AML-193 (cell line): ENCODE data around the gene GLRX.

Experiments
- DNase-seq, 2 experiments: peaks; one replicate each; lab custom pipeline; 2025; lab: John Stamatoyannopoulos, UW

GLRX gene

GRCh38 chr5:95822542-95823181 is at the start of gene GLRX:
Gene GLRX (minus strand): TSS chr5:95822726. CDS start chr5:95822662, 64 bp downstream.
- DNase-seq: peak; percentile 71 to 73

- DNase-seq: no peak
Measured at GRCh38 chr5:95871146-95871806, 48.8 kb upstream of the GLRX start.

GRCh38 chr5:95870105-95870672 is 47.7 kb upstream of the GLRX start:
- DNase-seq: peak; percentile 47 to 69

- DNase-seq: peak; percentile 10 to 11
Measured at GRCh38 chr5:95869173-95869855, 46.8 kb upstream of the GLRX start.

- DNase-seq: no peak
Measured at GRCh38 chr5:95868136-95868535, 45.6 kb upstream of the GLRX start.

GRCh38 chr5:95866435-95867040 is 44.0 kb upstream of the GLRX start:
- no peak for DNase-seq

GRCh38 chr5:95864944-95865504 is 42.5 kb upstream of the GLRX start:
- DNase-seq: no peak

- DNase-seq: no peak
Measured at GRCh38 chr5:95864456-95864855, 41.9 kb upstream of the GLRX start.

GRCh38 chr5:95863383-95863757 is 40.8 kb upstream of the GLRX start:
- DNase-seq: peak; percentile 53 to 59

GRCh38 chr5:95862671-95863382 is 40.3 kb upstream of the GLRX start:
- no peak for DNase-seq

GRCh38 chr5:95861864-95862561 is 39.5 kb upstream of the GLRX start:
- DNase-seq: no peak

- DNase-seq: peak; percentile 72 to 78
Measured at GRCh38 chr5:95861221-95861863, 38.8 kb upstream of the GLRX start.

GRCh38 chr5:95859661-95860060 is 37.1 kb upstream of the GLRX start:
- no peak for DNase-seq

- DNase-seq: peak; percentile 88 to 89
Measured at GRCh38 chr5:95858661-95859595, 36.4 kb upstream of the GLRX start.

GRCh38 chr5:95858023-95858461 is 35.5 kb upstream of the GLRX start:
- DNase-seq: no peak

- DNase-seq: no peak
Measured at GRCh38 chr5:95857185-95857945, 34.8 kb upstream of the GLRX start.

GRCh38 chr5:95856501-95856981 is 34.0 kb upstream of the GLRX start:
- DNase-seq: no peak

- no peak for DNase-seq
Measured at GRCh38 chr5:95853490-95853889, 31.0 kb upstream of the GLRX start.
